ENCODE results near the gene TMC8. TPM values are rescaled to one million over a fixed set of nuclear protein-coding genes. Genes with fewer than 3 reads are reported as not detected.
"Not testable (repeated sequence)": the region's sequence is repeated elsewhere in the genome, so short reads cannot be mapped to it uniquely, and the experiment has no call there.

Gene TMC8
- total RNA-seq, 1 donor from 2014 or later: 234 TPM

GRCh38 chr17:78138204-78139060 lies 7.9 kb downstream of the TMC8 start:
- DNase-seq (ENCODE audit: low spot score): no peak
- Mint-ChIP-seq H3K27ac (no peak overlapping the region), H3K9me3 (no peaks in the 10 kb centered on the region), H3K4me1 (ENCODE audit: low read depth) (peaks cover 56% of the 10 kb centered on the region), H3K27me3 (ENCODE audit: insufficient read depth) (no peaks in the 10 kb centered on the region), H3K4me3 (no peak overlapping the region), H3K36me3 (ENCODE audit: low read depth) (peaks cover 41% of the 10 kb centered on the region)
- intact Hi-C loops (cut with micrococcal nuclease): no loop called here

GRCh38 chr17:78139861-78140168 lies 9.2 kb downstream of the TMC8 start:
- peaks cover 42% of the 10 kb centered on the region for H3K4me1 Mint-ChIP-seq (ENCODE audit: low read depth)
- H3K27me3 Mint-ChIP-seq (ENCODE audit: insufficient read depth); DNase-seq (ENCODE audit: low spot score); H3K9me3 Mint-ChIP-seq; H3K4me3 Mint-ChIP-seq: not testable (repeated sequence)
- peaks cover 29% of the 10 kb centered on the region for H3K36me3 Mint-ChIP-seq (ENCODE audit: low read depth)
- intact Hi-C loops (cut with micrococcal nuclease): loop anchor here (1.0 to 2.0 kb wide), 5 partner anchors 10 to 74 kb away; partner anchors contain the start of genes AFMID, BIRC5, SYNGR2 and TK1
- H3K27ac Mint-ChIP-seq: peak overlapping the region; percentile 77

- DNase-seq (ENCODE audit: low spot score): peak; percentile 96
- peaks cover 26% of the 10 kb centered on the region for H3K36me3 Mint-ChIP-seq (ENCODE audit: low read depth)
- peaks cover 40% of the 10 kb centered on the region for H3K4me1 Mint-ChIP-seq (ENCODE audit: low read depth)
- intact Hi-C loops (cut with micrococcal nuclease): loop anchor here (1.0 to 2.0 kb wide), 5 partner anchors 10 to 74 kb away; partner anchors contain the start of genes AFMID, BIRC5, SYNGR2 and TK1
- H3K27me3 Mint-ChIP-seq (ENCODE audit: insufficient read depth): no peaks in the 10 kb centered on the region
- H3K27ac Mint-ChIP-seq: peak overlapping the region; percentile 77
- no peaks in the 10 kb centered on the region for H3K9me3 Mint-ChIP-seq
- H3K4me3 Mint-ChIP-seq: peak overlapping the region; percentile 28
Observed at GRCh38 chr17:78140169-78141051, 9.8 kb downstream of the TMC8 start.

- Mint-ChIP-seq H3K27ac (no peak overlapping the region), H3K36me3 (ENCODE audit: low read depth) (peaks cover 15% of the 10 kb centered on the region), H3K9me3 (no peaks in the 10 kb centered on the region), H3K27me3 (ENCODE audit: insufficient read depth) (no peaks in the 10 kb centered on the region), H3K4me3 (no peak overlapping the region), H3K4me1 (ENCODE audit: low read depth) (peaks cover 28% of the 10 kb centered on the region)
- no peak for DNase-seq (ENCODE audit: low spot score)
- intact Hi-C loops (cut with micrococcal nuclease): loop anchor here (2.0 kb wide), 1 partner anchor 35 kb away; no protein-coding TSS in a partner anchor
Observed at GRCh38 chr17:78141437-78142118, 11.0 kb downstream of the TMC8 start.

GRCh38 chr17:78142119-78142861 lies 11.7 kb downstream of the TMC8 start:
- Mint-ChIP-seq H3K36me3 (ENCODE audit: low read depth) (peaks cover 10% of the 10 kb centered on the region), H3K9me3 (no peaks in the 10 kb centered on the region), H3K27ac (no peak overlapping the region), H3K27me3 (ENCODE audit: insufficient read depth) (no peaks in the 10 kb centered on the region), H3K4me3 (no peak overlapping the region), H3K4me1 (ENCODE audit: low read depth) (peaks cover 21% of the 10 kb centered on the region)
- intact Hi-C loops (cut with micrococcal nuclease): no loop called here
- DNase-seq (ENCODE audit: low spot score): no peak

GRCh38 chr17:78143214-78144146 lies 12.9 kb downstream of the TMC8 start:
- intact Hi-C loops (cut with micrococcal nuclease): no loop called here
- no peaks in the 10 kb centered on the region for H3K9me3 Mint-ChIP-seq
- no peaks in the 10 kb centered on the region for H3K27me3 Mint-ChIP-seq (ENCODE audit: insufficient read depth)
- no peak overlapping the region for H3K27ac Mint-ChIP-seq
- DNase-seq (ENCODE audit: low spot score): no peak
- no peak overlapping the region for H3K4me3 Mint-ChIP-seq
- H3K36me3 Mint-ChIP-seq (ENCODE audit: low read depth): peaks cover 9% of the 10 kb centered on the region
- peaks cover 24% of the 10 kb centered on the region for H3K4me1 Mint-ChIP-seq (ENCODE audit: low read depth)

- Mint-ChIP-seq H3K4me3 (no peak overlapping the region), H3K27ac (no peak overlapping the region), H3K9me3 (no peaks in the 10 kb centered on the region), H3K4me1 (ENCODE audit: low read depth) (peaks cover 23% of the 10 kb centered on the region), H3K27me3 (ENCODE audit: insufficient read depth) (no peaks in the 10 kb centered on the region), H3K36me3 (ENCODE audit: low read depth) (peaks cover 5% of the 10 kb centered on the region)
- intact Hi-C loops (cut with micrococcal nuclease): no loop called here
- DNase-seq (ENCODE audit: low spot score): no peak
Observed at GRCh38 chr17:78144147-78144719, 13.7 kb downstream of the TMC8 start.

GRCh38 chr17:78144736-78145641 lies 14.4 kb downstream of the TMC8 start:
- peaks cover 5% of the 10 kb centered on the region for H3K36me3 Mint-ChIP-seq (ENCODE audit: low read depth)
- no peaks in the 10 kb centered on the region for H3K27me3 Mint-ChIP-seq (ENCODE audit: insufficient read depth)
- no peak overlapping the region for H3K27ac Mint-ChIP-seq
- intact Hi-C loops (cut with micrococcal nuclease): no loop called here
- H3K4me1 Mint-ChIP-seq (ENCODE audit: low read depth): peaks cover 19% of the 10 kb centered on the region
- no peak overlapping the region for H3K4me3 Mint-ChIP-seq
- H3K9me3 Mint-ChIP-seq: no peaks in the 10 kb centered on the region
- no peak for DNase-seq (ENCODE audit: low spot score)

- no peak overlapping the region for H3K27ac Mint-ChIP-seq
- no peak for DNase-seq (ENCODE audit: low spot score)
Observed at GRCh38 chr17:78146471-78146869, 15.9 kb downstream of the TMC8 start.

GRCh38 chr17:78146881-78147280 lies 16.3 kb downstream of the TMC8 start:
- no peak overlapping the region for H3K4me3 Mint-ChIP-seq
- H3K9me3 Mint-ChIP-seq: no peaks in the 10 kb centered on the region
- no peaks in the 10 kb centered on the region for H3K36me3 Mint-ChIP-seq (ENCODE audit: low read depth)
- intact Hi-C loops (cut with micrococcal nuclease): no loop called here
- no peak for DNase-seq (ENCODE audit: low spot score)
- H3K4me1 Mint-ChIP-seq (ENCODE audit: low read depth): peaks cover 13% of the 10 kb centered on the region
- H3K27me3 Mint-ChIP-seq (ENCODE audit: insufficient read depth): no peaks in the 10 kb centered on the region
- H3K27ac Mint-ChIP-seq: no peak overlapping the region

More at GRCh38 chr17:78146471-78146869, 15.9 kb downstream of the TMC8 start:
- no peaks in the 10 kb centered on the region for H3K9me3 Mint-ChIP-seq
- intact Hi-C loops (cut with micrococcal nuclease): no loop called here
- H3K27me3 Mint-ChIP-seq (ENCODE audit: insufficient read depth): no peaks in the 10 kb centered on the region
- H3K36me3 Mint-ChIP-seq (ENCODE audit: low read depth): no peaks in the 10 kb centered on the region
- no peak overlapping the region for H3K4me3 Mint-ChIP-seq
- H3K4me1 Mint-ChIP-seq (ENCODE audit: low read depth): peaks cover 13% of the 10 kb centered on the region
